ENCODE data around the gene WDFY2. TPM values are rescaled to one million over a fixed set of nuclear protein-coding genes. Genes with fewer than 3 reads are reported as not detected.

Gene WDFY2
- total RNA-seq, 1 experiment from 2014 or later, result 4.1 TPM

DNA sequence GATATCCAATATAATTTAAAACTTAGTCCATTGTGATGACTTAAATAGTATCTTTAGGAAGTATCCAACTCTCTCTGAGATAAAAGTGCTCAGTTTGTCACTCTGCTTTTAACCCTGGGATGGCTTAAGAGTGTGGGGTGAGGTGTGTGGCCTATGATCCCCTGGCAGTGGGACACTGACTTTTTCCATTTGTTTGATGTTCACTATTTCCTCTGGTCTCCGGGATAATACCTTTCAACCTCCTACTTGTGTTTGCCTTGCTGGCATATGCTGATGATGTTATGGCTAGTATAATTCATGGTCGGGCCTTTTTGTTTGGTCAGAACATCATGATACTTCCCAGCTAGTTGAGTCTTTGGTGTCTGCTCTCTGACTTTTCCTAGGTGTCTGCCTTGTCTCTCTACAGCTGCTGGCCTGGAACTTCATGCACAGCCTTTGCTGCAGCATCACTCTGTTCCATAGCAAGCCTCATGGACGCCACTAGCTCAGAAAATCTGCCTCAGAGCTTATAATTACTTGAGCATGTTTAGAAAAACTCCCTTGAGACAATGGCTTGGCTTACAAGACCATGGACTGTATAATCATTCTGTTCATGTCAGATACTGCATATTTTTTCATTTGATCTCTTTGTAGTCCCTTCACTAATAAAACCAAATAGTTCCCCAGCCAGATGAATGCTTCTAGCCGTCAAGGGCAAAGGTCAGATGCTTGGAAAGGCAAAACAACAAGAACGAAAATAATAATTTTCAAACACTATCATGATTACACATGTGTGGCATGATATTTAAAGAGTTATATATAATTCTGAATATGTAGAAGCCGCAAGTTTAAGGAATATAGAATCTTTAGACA is 75.2 kb downstream of the WDFY2 start:
- ChIA-PET POLR2A (ENCODE audit: unreplicated experiment) (no interaction called here), CTCF (no interaction called here)
- no peaks in the 10 kb centered on the region; the same call in 1 of the 2 replicates for H3K4me1 ChIP-seq (ENCODE audit: insufficient read depth, low read length)
- H3K36me3 ChIP-seq (ENCODE audit: low read depth, low read length), result no peaks in the 10 kb centered on the region
- H3F3A ChIP-seq (ENCODE audit: low read length, unreplicated experiment), result no peaks in the 10 kb centered on the region
- H3K27me3 ChIP-seq (ENCODE audit: low read length), result no peaks in the 10 kb centered on the region
- intact Hi-C loops (cut with micrococcal nuclease), result no loop called here
- H4K20me1 ChIP-seq (ENCODE audit: low read length), result no peaks in the 10 kb centered on the region
- no peak overlapping the region for H3K4me2 ChIP-seq (ENCODE audit: low read length)
- peaks cover 28% of the 10 kb centered on the region for H3K79me2 ChIP-seq (ENCODE audit: low read length)
- BruUV-seq (replicated peaks), result no TSS peak
- H2AFZ ChIP-seq (ENCODE audit: low read length), result no peak overlapping the region
- no peak for TF ChIP-seq EZH2 (IDR thresholded peaks at IDR 0.05; ENCODE audit: low read length, unreplicated experiment)
- TF ChIP-seq, protein P1, sequence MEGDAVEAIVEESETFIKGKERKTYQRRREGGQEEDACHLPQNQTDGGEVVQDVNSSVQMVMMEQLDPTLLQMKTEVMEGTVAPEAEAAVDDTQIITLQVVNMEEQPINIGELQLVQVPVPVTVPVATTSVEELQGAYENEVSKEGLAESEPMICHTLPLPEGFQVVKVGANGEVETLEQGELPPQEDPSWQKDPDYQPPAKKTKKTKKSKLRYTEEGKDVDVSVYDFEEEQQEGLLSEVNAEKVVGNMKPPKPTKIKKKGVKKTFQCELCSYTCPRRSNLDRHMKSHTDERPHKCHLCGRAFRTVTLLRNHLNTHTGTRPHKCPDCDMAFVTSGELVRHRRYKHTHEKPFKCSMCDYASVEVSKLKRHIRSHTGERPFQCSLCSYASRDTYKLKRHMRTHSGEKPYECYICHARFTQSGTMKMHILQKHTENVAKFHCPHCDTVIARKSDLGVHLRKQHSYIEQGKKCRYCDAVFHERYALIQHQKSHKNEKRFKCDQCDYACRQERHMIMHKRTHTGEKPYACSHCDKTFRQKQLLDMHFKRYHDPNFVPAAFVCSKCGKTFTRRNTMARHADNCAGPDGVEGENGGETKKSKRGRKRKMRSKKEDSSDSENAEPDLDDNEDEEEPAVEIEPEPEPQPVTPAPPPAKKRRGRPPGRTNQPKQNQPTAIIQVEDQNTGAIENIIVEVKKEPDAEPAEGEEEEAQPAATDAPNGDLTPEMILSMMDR (conservative IDR thresholded peaks at IDR 0.05; ENCODE audit: low read depth, low read length), result no peak
- no peak for TF ChIP-seq EZH2phosphoT487 (IDR thresholded peaks at IDR 0.05; ENCODE audit: borderline replicate concordance, low read length)
- H3K27ac ChIP-seq (ENCODE audit: low read length), result no peak overlapping the region
- H3K9me2 ChIP-seq (replicated peaks; ENCODE audit: low read length), result no peaks in the 10 kb centered on the region
- H3K9me3 ChIP-seq (ENCODE audit: low read length), result no peaks in the 10 kb centered on the region
- H3K9ac ChIP-seq (ENCODE audit: low read length), result no peak overlapping the region
- no peak overlapping the region for H3K4me3 ChIP-seq (ENCODE audit: low read length)
- DNase-seq (no peak), ATAC-seq (no peak)

DNA sequence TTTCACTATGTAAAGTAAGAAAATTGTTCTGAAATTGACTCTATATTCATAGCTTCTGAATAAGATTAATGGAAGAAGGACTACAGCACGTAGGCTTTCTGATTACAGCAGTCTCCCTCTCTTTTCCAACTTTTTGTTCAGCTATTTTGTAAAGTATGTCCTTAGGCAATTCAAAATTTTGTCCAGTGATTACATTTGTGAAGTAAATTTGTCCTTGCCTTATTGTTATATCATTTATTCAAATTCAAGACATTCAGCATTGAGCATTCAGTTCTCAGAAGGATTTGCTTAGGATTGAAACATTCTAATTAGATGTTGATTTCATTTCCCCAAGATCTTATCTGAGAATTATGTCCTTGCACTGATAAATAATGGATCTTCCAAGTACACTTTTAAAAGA is 76.6 kb downstream of the WDFY2 start:
- BruUV-seq (replicated peaks), result no TSS peak
- DNase-seq, result no peak
- H4K20me1 ChIP-seq (ENCODE audit: low read length), result no peaks in the 10 kb centered on the region
- no peaks in the 10 kb centered on the region for H3K36me3 ChIP-seq (ENCODE audit: low read depth, low read length)
- no peak overlapping the region for H3K4me3 ChIP-seq (ENCODE audit: low read length)
- TF ChIP-seq EZH2phosphoT487 (IDR thresholded peaks at IDR 0.05; ENCODE audit: borderline replicate concordance, low read length) (no peak), EZH2 (IDR thresholded peaks at IDR 0.05; ENCODE audit: low read length, unreplicated experiment) (no peak)
- TF ChIP-seq, protein P1 (conservative IDR thresholded peaks at IDR 0.05; ENCODE audit: low read depth, low read length), result no peak
- no peak overlapping the region for H3K9ac ChIP-seq (ENCODE audit: low read length)
- H3K27ac ChIP-seq (ENCODE audit: low read length), result no peak overlapping the region
- no peak overlapping the region for H3K4me2 ChIP-seq (ENCODE audit: low read length)
- no peak overlapping the region for H2AFZ ChIP-seq (ENCODE audit: low read length)
- H3K9me2 ChIP-seq (replicated peaks; ENCODE audit: low read length), result no peaks in the 10 kb centered on the region
- no peaks in the 10 kb centered on the region for H3K27me3 ChIP-seq (ENCODE audit: low read length)
- POLR2A ChIA-PET (ENCODE audit: unreplicated experiment), result no interaction called here
- intact Hi-C loops (cut with micrococcal nuclease), result no loop called here
- H3K9me3 ChIP-seq (ENCODE audit: low read length), result no peaks in the 10 kb centered on the region
- no peak for ATAC-seq
- CTCF ChIA-PET, result no interaction called here
- no peaks in the 10 kb centered on the region for H3F3A ChIP-seq (ENCODE audit: low read length, unreplicated experiment)
- H3K4me1 ChIP-seq (ENCODE audit: insufficient read depth, low read length), result peaks cover under 1% of the 10 kb centered on the region; the same call in 1 of the 2 replicates
- H3K79me2 ChIP-seq (ENCODE audit: low read length), result peaks cover 22% of the 10 kb centered on the region

Measured in PC-3 (cell line).